ENCODE measurements around the gene SEC24C.

- TF ChIP-seq GATA2 (IDR thresholded peaks at IDR 0.05; ENCODE audit: low read depth, low read length) (no peak), GATA3 (IDR thresholded peaks at IDR 0.05; ENCODE audit: low read depth, low read length) (no peak)
These were observed 12.0 kb downstream of the SEC24C start for GRCh38 chr10:73756183-73756582.

Measured in SH-SY5Y (cell line).